Mucosa of descending colon (tissue), 3 donors: Measurements from ENCODE around the gene DAPK1. TPM values are rescaled to one million over a fixed set of nuclear protein-coding genes. Genes with fewer than 3 reads are reported as not detected.

ENCODE experiments used
- ATAC-seq: fragments of 200-7000 bp; cut with Tn5 transposase; one replicate; pipeline ENCODE4 v1.9.1; 2020; ENCODE audit warnings: mild to moderate bottlenecking, moderate library complexity
- DNase-seq, 3 donors: peaks; one replicate each; pipeline ENCODE4 v3.0.0-alpha.2; 2020
- H3K36me3 ChIP-seq: fragments of 200-600 bp; one replicate; pipeline ENCODE4 v1.8.0; 2021; ENCODE audit warnings: low read depth, mild to moderate bottlenecking
- H3K4me1 ChIP-seq: fragments of 200-600 bp; one replicate; pipeline ENCODE4 v1.8.0; 2021; ENCODE audit warnings: low read depth, mild to moderate bottlenecking
- H3K4me3 ChIP-seq: fragments of 200-600 bp; one replicate; pipeline ENCODE4 v1.8.0; 2021; ENCODE audit warnings: mild to moderate bottlenecking
- H3K9me3 ChIP-seq: fragments of 200-600 bp; one replicate; pipeline ENCODE4 v1.8.0; 2021; ENCODE audit warnings: mild to moderate bottlenecking
- CTCF ChIP-seq: fragments of 200-600 bp; IDR thresholded peaks from one replicate; pipeline ENCODE4 v1.8.0; 2022; ENCODE audit warnings: antibody characterized with exemption, mild to moderate bottlenecking
- intact Hi-C, 2 donors: fragments of 100-400 bp; cut with DNase I in 1 of 2; cut with micrococcal nuclease in 1 of 2; formaldehyde crosslinking; loops; one replicate each; pipeline versions ENCODE4 v1.11.0 to v1.11.1; 2022; cut with DNase I, micrococcal nuclease
- total RNA-seq, 3 donors: library from RNA; stranded (reverse); fragmentation: NEBNext Ultra II Directional in 2 of 3; extraction: Animal tissue kit (Norgen Biotek cat#: 25700) in 2 of 3; gene quantifications; one replicate each; pipeline versions ENCODE4 v1.2.1 to v1.2.4, GENCODE V29; 2021 to 2023
- donor health status: DM: no; HTN: no; CAD: no; lungs with moderate emphysema.
- donor health status: DM: no; HTN: no; CAD: no.
- donor health status: DM: no; HTN: yes; CAD: no.

The DAPK1 gene
- total RNA-seq, 3 donors from 2014 or later, result 22.2 to 98.7 (median 25.9) TPM

- intact Hi-C loops, result loop anchor here in 1 of 2 donors (10.0 kb wide), 1 partner anchor 369 kb away; no protein-coding TSS in a partner anchor
- Histone ChIP-seq H3K36me3 (no peaks in the 10 kb centered on the region), H3K9me3 (no peaks in the 10 kb centered on the region), H3K4me1 (no peaks in the 10 kb centered on the region), H3K4me3 (no peak overlapping the region)
- TF ChIP-seq CTCF, result no peak
- DNase-seq (no peak), ATAC-seq (no peak)
Observed at GRCh38 chr9:87675906-87676515, 178.3 kb downstream of the DAPK1 start.

- Histone ChIP-seq H3K9me3 (no peaks in the 10 kb centered on the region), H3K4me3 (no peak overlapping the region), H3K36me3 (no peaks in the 10 kb centered on the region), H3K4me1 (no peaks in the 10 kb centered on the region)
- intact Hi-C loops, result loop anchor here in 1 of 2 donors (10.0 kb wide), 1 partner anchor 368 kb away; no protein-coding TSS in a partner anchor
- no peak for TF ChIP-seq CTCF
- no peak for ATAC-seq
- DNase-seq, result peak in 1 of 3 donors; percentile 23
Observed at GRCh38 chr9:87676976-87677775, 179.5 kb downstream of the DAPK1 start.

- Histone ChIP-seq H3K4me3 (no peak overlapping the region), H3K36me3 (no peaks in the 10 kb centered on the region), H3K9me3 (no peaks in the 10 kb centered on the region), H3K4me1 (no peaks in the 10 kb centered on the region)
- intact Hi-C loops, result loop anchor here in 1 of 2 donors (10.0 kb wide), 1 partner anchor 367 kb away; no protein-coding TSS in a partner anchor
- TF ChIP-seq CTCF, result no peak
- no peak for DNase-seq
- ATAC-seq, result no peak
Observed at GRCh38 chr9:87677776-87678587, 180.3 kb downstream of the DAPK1 start.

- DNase-seq, result peak in 1 of 3 donors; percentile 67
- intact Hi-C loops, result loop anchor here in 1 of 2 donors (10.0 kb wide), 1 partner anchor 366 kb away; no protein-coding TSS in a partner anchor
- ATAC-seq, result peak; percentile 64
- Histone ChIP-seq H3K4me1 (no peaks in the 10 kb centered on the region), H3K9me3 (no peaks in the 10 kb centered on the region), H3K4me3 (no peak overlapping the region), H3K36me3 (no peaks in the 10 kb centered on the region)
- TF ChIP-seq CTCF, result peak; percentile 60
Observed at GRCh38 chr9:87678650-87679355, 181.1 kb downstream of the DAPK1 start.
